ENCODE measurements around the gene CHRM4. TPM values are rescaled to one million over a fixed set of nuclear protein-coding genes. Genes with fewer than 3 reads are reported as not detected.
A peak's percentile ranks its signal among the peaks of the same experiment; 100 is the strongest.

The CHRM4 gene
- total RNA-seq, 1 experiment from 2014 or later: 0.27 TPM

- Mint-ChIP-seq H3K27me3 (ENCODE audit: insufficient read depth, unreplicated experiment) (no peaks in the 10 kb centered on the region), H3K4me3 (ENCODE audit: unreplicated experiment) (peak within 1 kb of the TSS; percentile 75), H3K36me3 (ENCODE audit: insufficient read depth, unreplicated experiment) (peaks cover 6% of the 10 kb centered on the region), H3K27ac (ENCODE audit: unreplicated experiment) (peak within 1 kb of the TSS; percentile 36), H3K9me3 (ENCODE audit: unreplicated experiment) (no peaks in the 10 kb centered on the region), H3K4me1 (ENCODE audit: low read depth, unreplicated experiment) (peaks cover 15% of the 10 kb centered on the region)
- DNase-seq: peak; percentile 86 to 96
- no TSS peak for BruUV-seq (replicated peaks)
- peak within 1 kb of the TSS; percentile 99 for H3K4me3 ChIP-seq (ENCODE audit: low read depth, low read length)
- no peaks in the 10 kb centered on the region for H3K27me3 ChIP-seq (replicated peaks; ENCODE audit: control insufficient read depth, insufficient read depth, low read length)
- ChIA-PET CTCF (interaction anchor here (1.0 to 1.5 kb wide), 3 partner anchors 11 to 45 kb away, joined by 3 to 4 read pairs (median 4); partner anchors contain the start of gene CHRM4), POLR2A (interaction anchor here (0.6 kb wide), 1 partner anchor 104 kb away, joined by 8 read pairs; no protein-coding TSS in a partner anchor)
- intact Hi-C loops (cut with micrococcal nuclease; ENCODE audit: unreplicated experiment): no loop called here
- peaks cover 11% of the 10 kb centered on the region; the same call in 1 of the 2 replicates for H3K4me1 ChIP-seq
- H3K36me3 ChIP-seq (ENCODE audit: control insufficient read depth, insufficient read depth, low read length): peaks cover 2% of the 10 kb centered on the region; the same call in 1 of the 2 replicates
- TF ChIP-seq CTCF (IDR thresholded peaks at IDR 0.05; ENCODE audit: insufficient read depth in 1 of 2, low read depth in 1 of 2, low read length in 1 of 2, severe bottlenecking in 1 of 2, unreplicated experiment in 1 of 2): peak; percentile 51 to 79
- H3K9me3 ChIP-seq: no peaks in the 10 kb centered on the region
Measured at GRCh38 chr11:46346886-46347636, 44.5 kb downstream of the CHRM4 start, which contains the start of gene DGKZ. Gene DGKZ, plus strand, starts transcription at chr11:46347463. Its CDS starts 197 bp downstream, at chr11:46347660.

- POLR2A ChIA-PET: no interaction called here
- Histone ChIP-seq H3K9me3 (no peaks in the 10 kb centered on the region), H3K4me3 (ENCODE audit: low read depth, low read length) (no peak overlapping the region), H3K36me3 (ENCODE audit: control insufficient read depth, insufficient read depth, low read length) (0 out of 2 replicates have a peak, but pooled peaks cover under 1% of the 10 kb centered on the region), H3K27me3 (replicated peaks; ENCODE audit: control insufficient read depth, insufficient read depth, low read length) (no peaks in the 10 kb centered on the region), H3K4me1 (peaks cover 11% of the 10 kb centered on the region; the same call in 1 of the 2 replicates)
- Mint-ChIP-seq H3K27me3 (ENCODE audit: insufficient read depth, unreplicated experiment) (no peaks in the 10 kb centered on the region), H3K36me3 (ENCODE audit: insufficient read depth, unreplicated experiment) (peaks cover 6% of the 10 kb centered on the region), H3K4me3 (ENCODE audit: unreplicated experiment) (peak overlapping the region; percentile 60), H3K9me3 (ENCODE audit: unreplicated experiment) (no peaks in the 10 kb centered on the region), H3K4me1 (ENCODE audit: low read depth, unreplicated experiment) (peaks cover 15% of the 10 kb centered on the region), H3K27ac (ENCODE audit: unreplicated experiment) (no peak overlapping the region)
- intact Hi-C loops (cut with micrococcal nuclease; ENCODE audit: unreplicated experiment): no loop called here
- TF ChIP-seq CTCF (IDR thresholded peaks at IDR 0.05; ENCODE audit: insufficient read depth in 1 of 2, low read depth in 1 of 2, low read length in 1 of 2, severe bottlenecking in 1 of 2, unreplicated experiment in 1 of 2): no peak
- no TSS peak for BruUV-seq (replicated peaks)
- DNase-seq: no peak
- CTCF ChIA-PET: no interaction called here
Measured at GRCh38 chr11:46345881-46346484, 45.6 kb downstream of the CHRM4 start.

DNA sequence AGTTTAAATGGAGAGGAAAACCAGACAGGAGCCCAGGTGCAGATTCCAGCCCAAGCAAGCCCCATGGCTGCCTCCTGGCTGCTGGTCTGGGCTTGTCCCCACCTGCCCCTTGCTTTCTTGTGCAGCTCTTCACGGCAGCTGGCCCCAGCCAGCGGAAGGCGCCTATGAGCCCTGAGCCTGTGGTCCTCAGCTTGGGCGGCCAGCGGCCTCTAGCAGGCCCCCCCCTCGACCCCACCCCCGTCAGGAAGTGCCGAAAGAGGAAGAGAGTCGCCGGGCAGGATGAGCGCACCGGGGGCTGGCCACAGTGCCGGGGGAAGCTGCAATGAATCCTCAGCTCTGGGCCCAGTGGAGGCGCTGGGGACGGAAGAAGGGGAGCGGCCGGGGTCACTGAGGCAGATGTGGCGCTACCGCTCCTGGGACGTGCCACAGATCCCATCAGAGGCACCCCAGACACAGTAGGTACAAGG, 46.4 kb downstream of the CHRM4 start:
- TF ChIP-seq CTCF (IDR thresholded peaks at IDR 0.05; ENCODE audit: insufficient read depth in 1 of 2, low read depth in 1 of 2, low read length in 1 of 2, severe bottlenecking in 1 of 2, unreplicated experiment in 1 of 2): no peak
- H3K36me3 ChIP-seq (ENCODE audit: control insufficient read depth, insufficient read depth, low read length): no peaks in the 10 kb centered on the region
- CTCF ChIA-PET: interaction anchor here (1.7 kb wide), 1 partner anchor 47 kb away, joined by 4 read pairs; the partner anchor contains the start of gene CHRM4
- H3K27me3 Mint-ChIP-seq (ENCODE audit: insufficient read depth, unreplicated experiment): no peaks in the 10 kb centered on the region
- H3K9me3 ChIP-seq: no peaks in the 10 kb centered on the region
- H3K4me3 ChIP-seq (ENCODE audit: low read depth, low read length): no peak overlapping the region
- H3K4me1 ChIP-seq: peaks cover 11% of the 10 kb centered on the region; the same call in 1 of the 2 replicates
- DNase-seq: no peak
- no peaks in the 10 kb centered on the region for H3K27me3 ChIP-seq (replicated peaks; ENCODE audit: control insufficient read depth, insufficient read depth, low read length)
- H3K9me3 Mint-ChIP-seq (ENCODE audit: unreplicated experiment): no peaks in the 10 kb centered on the region
- no peak overlapping the region for H3K27ac Mint-ChIP-seq (ENCODE audit: unreplicated experiment)
- BruUV-seq (replicated peaks): no TSS peak
- peaks cover 6% of the 10 kb centered on the region for H3K36me3 Mint-ChIP-seq (ENCODE audit: insufficient read depth, unreplicated experiment)
- no peak overlapping the region for H3K4me3 Mint-ChIP-seq (ENCODE audit: unreplicated experiment)
- H3K4me1 Mint-ChIP-seq (ENCODE audit: low read depth, unreplicated experiment): peaks cover 15% of the 10 kb centered on the region
- intact Hi-C loops (cut with micrococcal nuclease; ENCODE audit: unreplicated experiment): no loop called here
- POLR2A ChIA-PET: no interaction called here

Measured in Caco-2 (cell line).